B cell (primary cell): Measurements from ENCODE around the gene PFKP.

ENCODE experiments used
- EZH2 ChIP-seq: IDR thresholded peaks from 2 replicates; pipeline ENCODE4 v1.6.1; 2012; ENCODE audit warnings: borderline replicate concordance, low read depth, mild to moderate bottlenecking, moderate library complexity, low read length; ENCODE audit not compliant: insufficient read depth, poor library complexity, severe bottlenecking
- TF ChIP-seq, protein P1 (sequence below): fragments of 200-600 bp; IDR thresholded peaks from one replicate; pipeline ENCODE4 v1.8.0; 2022; ENCODE audit warnings: antibody characterized with exemption, mild to moderate bottlenecking

DNA sequence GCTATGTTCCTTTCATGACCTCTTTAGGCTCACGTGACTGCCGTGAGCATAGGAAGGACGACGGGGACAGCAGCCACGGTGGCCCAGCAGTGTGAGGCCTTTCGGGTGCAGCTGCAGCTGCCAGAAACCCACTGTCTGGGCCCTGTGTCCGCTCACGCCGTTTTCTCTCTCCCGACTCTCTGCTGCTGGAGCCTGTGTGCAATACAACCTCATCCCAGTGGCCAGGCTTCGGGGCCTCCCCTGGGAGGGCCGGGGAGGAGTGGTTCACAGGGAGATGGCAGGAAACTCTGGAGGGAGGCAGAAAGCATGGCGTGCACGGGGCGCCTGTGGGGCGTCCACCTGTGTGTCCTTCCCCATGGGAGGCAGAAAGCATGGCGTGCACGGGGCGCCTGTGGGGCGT is 38.6 kb downstream of the PFKP start:
- TF ChIP-seq, protein P1, sequence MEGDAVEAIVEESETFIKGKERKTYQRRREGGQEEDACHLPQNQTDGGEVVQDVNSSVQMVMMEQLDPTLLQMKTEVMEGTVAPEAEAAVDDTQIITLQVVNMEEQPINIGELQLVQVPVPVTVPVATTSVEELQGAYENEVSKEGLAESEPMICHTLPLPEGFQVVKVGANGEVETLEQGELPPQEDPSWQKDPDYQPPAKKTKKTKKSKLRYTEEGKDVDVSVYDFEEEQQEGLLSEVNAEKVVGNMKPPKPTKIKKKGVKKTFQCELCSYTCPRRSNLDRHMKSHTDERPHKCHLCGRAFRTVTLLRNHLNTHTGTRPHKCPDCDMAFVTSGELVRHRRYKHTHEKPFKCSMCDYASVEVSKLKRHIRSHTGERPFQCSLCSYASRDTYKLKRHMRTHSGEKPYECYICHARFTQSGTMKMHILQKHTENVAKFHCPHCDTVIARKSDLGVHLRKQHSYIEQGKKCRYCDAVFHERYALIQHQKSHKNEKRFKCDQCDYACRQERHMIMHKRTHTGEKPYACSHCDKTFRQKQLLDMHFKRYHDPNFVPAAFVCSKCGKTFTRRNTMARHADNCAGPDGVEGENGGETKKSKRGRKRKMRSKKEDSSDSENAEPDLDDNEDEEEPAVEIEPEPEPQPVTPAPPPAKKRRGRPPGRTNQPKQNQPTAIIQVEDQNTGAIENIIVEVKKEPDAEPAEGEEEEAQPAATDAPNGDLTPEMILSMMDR = no peak
- no peak for TF ChIP-seq EZH2
